ENCODE measurements around the gene TACR3. TPM values are rescaled to one million over a fixed set of nuclear protein-coding genes. Genes with fewer than 3 reads are reported as not detected.

Gene TACR3
- total RNA-seq, 2 experiments from 2014 or later: not detected

DNA sequence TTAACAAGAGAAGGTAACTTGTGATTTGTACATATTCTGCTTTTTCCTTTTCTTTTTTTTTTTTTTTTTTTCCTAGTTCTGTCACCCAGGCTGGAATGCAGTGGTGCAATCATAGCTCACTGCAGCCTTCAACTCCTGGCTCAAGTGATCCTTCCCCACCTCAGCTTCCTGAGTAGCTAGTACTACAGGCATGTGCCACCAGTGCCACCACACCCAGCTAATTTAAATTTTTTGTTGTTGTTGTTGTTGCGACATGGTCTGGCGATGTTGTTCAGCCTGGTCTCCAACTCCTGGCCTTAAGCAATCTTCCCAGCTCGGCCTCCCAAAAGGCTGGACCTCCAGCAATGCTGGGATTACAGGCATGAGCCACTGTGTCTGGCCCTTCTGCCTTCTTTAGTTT, 1.5 kb upstream of the TACR3 start:
- no peak for DNase-seq (ENCODE audit: low spot score)
- no peaks in the 10 kb centered on the region for H3K9me2 ChIP-seq (ENCODE audit: insufficient read depth, low read length)
- no peaks in the 10 kb centered on the region for H3K4me1 ChIP-seq (ENCODE audit: insufficient read depth, low read length, poor library complexity, severe bottlenecking)
- H4K20me1 ChIP-seq (ENCODE audit: insufficient read depth, low read length): no peaks in the 10 kb centered on the region
- ChIA-PET POLR2A (no interaction called here), CTCF (ENCODE audit: unreplicated experiment) (no interaction called here)
- TF ChIP-seq, protein P1, sequence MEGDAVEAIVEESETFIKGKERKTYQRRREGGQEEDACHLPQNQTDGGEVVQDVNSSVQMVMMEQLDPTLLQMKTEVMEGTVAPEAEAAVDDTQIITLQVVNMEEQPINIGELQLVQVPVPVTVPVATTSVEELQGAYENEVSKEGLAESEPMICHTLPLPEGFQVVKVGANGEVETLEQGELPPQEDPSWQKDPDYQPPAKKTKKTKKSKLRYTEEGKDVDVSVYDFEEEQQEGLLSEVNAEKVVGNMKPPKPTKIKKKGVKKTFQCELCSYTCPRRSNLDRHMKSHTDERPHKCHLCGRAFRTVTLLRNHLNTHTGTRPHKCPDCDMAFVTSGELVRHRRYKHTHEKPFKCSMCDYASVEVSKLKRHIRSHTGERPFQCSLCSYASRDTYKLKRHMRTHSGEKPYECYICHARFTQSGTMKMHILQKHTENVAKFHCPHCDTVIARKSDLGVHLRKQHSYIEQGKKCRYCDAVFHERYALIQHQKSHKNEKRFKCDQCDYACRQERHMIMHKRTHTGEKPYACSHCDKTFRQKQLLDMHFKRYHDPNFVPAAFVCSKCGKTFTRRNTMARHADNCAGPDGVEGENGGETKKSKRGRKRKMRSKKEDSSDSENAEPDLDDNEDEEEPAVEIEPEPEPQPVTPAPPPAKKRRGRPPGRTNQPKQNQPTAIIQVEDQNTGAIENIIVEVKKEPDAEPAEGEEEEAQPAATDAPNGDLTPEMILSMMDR (conservative IDR thresholded peaks at IDR 0.05; ENCODE audit: low read length): no peak
- no peak for TF ChIP-seq EZH2phosphoT487 (IDR thresholded peaks at IDR 0.05; ENCODE audit: borderline replicate concordance, low read depth, low read length)
- no peaks in the 10 kb centered on the region for H3K36me3 ChIP-seq (ENCODE audit: insufficient read depth, low read length)
- no peaks in the 10 kb centered on the region for H3K79me2 ChIP-seq (ENCODE audit: insufficient read depth, low read depth, low read length)
- intact Hi-C loops (cut with micrococcal nuclease; ENCODE audit: unreplicated experiment): no loop called here
- no peak overlapping the region for H3K4me3 ChIP-seq (ENCODE audit: low read depth, low read length, poor library complexity, severe bottlenecking)
- no peak overlapping the region for H3K27ac ChIP-seq (ENCODE audit: low read depth, low read length, poor library complexity, severe bottlenecking)
- no peaks in the 10 kb centered on the region for H3K9me3 ChIP-seq (ENCODE audit: low read length)
- H2AFZ ChIP-seq (ENCODE audit: low read length): no peak overlapping the region
- BruUV-seq (replicated peaks): no TSS peak
- no peak overlapping the region for H3K4me2 ChIP-seq (ENCODE audit: low read length)

DNA sequence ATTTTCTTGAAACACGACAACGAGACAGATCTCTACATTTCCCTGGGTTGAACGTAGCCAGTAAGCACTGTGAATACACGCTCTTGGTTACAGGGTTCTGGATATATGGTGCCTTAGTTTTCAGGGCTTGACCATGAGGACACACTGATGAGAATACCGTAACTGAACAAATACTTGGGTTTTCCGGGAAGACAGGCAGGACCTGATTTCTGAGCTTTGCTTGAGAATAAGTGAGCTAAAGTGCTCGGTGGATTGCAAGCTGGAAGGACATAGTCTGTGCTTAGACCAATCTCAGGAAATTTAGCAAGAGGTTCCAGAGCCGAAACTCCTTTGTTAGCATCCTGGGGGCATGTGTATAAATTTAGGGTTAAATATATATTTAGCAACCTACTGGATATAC, 876 bp upstream of the TACR3 start:
- H3K4me1 ChIP-seq (ENCODE audit: insufficient read depth, low read length, poor library complexity, severe bottlenecking): no peaks in the 10 kb centered on the region
- no peak overlapping the region for H2AFZ ChIP-seq (ENCODE audit: low read length)
- ChIA-PET POLR2A (no interaction called here), CTCF (ENCODE audit: unreplicated experiment) (no interaction called here)
- H3K4me3 ChIP-seq (ENCODE audit: low read depth, low read length, poor library complexity, severe bottlenecking): no peak overlapping the region
- TF ChIP-seq EZH2phosphoT487 (IDR thresholded peaks at IDR 0.05; ENCODE audit: borderline replicate concordance, low read depth, low read length): no peak
- TF ChIP-seq, protein P1 (conservative IDR thresholded peaks at IDR 0.05; ENCODE audit: low read length): no peak
- no peaks in the 10 kb centered on the region for H3K36me3 ChIP-seq (ENCODE audit: insufficient read depth, low read length)
- H3K9me3 ChIP-seq (ENCODE audit: low read length): no peaks in the 10 kb centered on the region
- no peak overlapping the region for H3K4me2 ChIP-seq (ENCODE audit: low read length)
- no peaks in the 10 kb centered on the region for H3K79me2 ChIP-seq (ENCODE audit: insufficient read depth, low read depth, low read length)
- H4K20me1 ChIP-seq (ENCODE audit: insufficient read depth, low read length): no peaks in the 10 kb centered on the region
- intact Hi-C loops (cut with micrococcal nuclease; ENCODE audit: unreplicated experiment): no loop called here
- no TSS peak for BruUV-seq (replicated peaks)
- no peak overlapping the region for H3K27ac ChIP-seq (ENCODE audit: low read depth, low read length, poor library complexity, severe bottlenecking)
- H3K9me2 ChIP-seq (ENCODE audit: insufficient read depth, low read length): no peaks in the 10 kb centered on the region
- DNase-seq (ENCODE audit: low spot score): no peak

DNA sequence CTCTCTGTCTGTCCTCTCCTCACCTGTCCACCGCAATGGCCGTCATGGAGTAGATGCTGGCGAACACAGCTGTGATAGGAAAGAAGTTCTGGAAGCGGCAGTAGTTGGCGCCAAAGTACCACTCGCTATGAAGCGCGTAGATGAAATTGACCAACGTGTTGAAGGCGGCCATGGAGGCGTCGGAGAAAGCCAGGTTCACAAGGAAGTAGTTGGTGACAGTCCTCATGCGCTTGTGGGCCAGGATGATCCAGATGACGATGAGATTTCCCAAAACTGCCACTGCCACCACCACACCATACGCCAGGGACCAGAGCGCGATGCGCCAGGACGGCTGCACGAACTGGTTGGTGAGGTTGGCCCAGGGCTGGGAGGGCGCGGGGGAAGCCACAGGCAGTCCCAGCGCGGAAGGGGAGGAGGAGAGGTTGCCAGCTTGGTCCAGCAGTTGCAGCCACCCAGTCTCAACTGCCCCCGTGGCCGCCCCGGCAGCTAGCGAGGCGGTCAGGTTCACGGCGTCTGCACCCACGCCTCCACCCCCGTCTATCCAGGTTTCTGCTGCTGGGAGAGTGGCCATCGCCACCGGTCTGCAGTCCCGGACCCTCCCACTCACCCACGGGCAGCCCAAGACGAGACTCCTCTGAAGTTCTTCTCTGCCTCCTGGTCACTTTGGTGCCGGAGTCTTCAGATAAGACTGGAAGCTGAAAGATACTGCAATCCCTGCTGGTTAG, 518 bp downstream of the TACR3 start:
- no peaks in the 10 kb centered on the region for H3K9me2 ChIP-seq (ENCODE audit: insufficient read depth, low read length)
- POLR2A ChIA-PET: no interaction called here
- no peak for TF ChIP-seq EZH2phosphoT487 (IDR thresholded peaks at IDR 0.05; ENCODE audit: borderline replicate concordance, low read depth, low read length)
- TF ChIP-seq, protein P1 (conservative IDR thresholded peaks at IDR 0.05; ENCODE audit: low read length): no peak
- no peaks in the 10 kb centered on the region for H4K20me1 ChIP-seq (ENCODE audit: insufficient read depth, low read length)
- H3K4me1 ChIP-seq (ENCODE audit: insufficient read depth, low read length, poor library complexity, severe bottlenecking): no peaks in the 10 kb centered on the region
- CTCF ChIA-PET (ENCODE audit: unreplicated experiment): no interaction called here
- no peak overlapping the region for H3K4me3 ChIP-seq (ENCODE audit: low read depth, low read length, poor library complexity, severe bottlenecking)
- intact Hi-C loops (cut with micrococcal nuclease; ENCODE audit: unreplicated experiment): no loop called here
- H3K4me2 ChIP-seq (ENCODE audit: low read length): no peak overlapping the region
- H3K9me3 ChIP-seq (ENCODE audit: low read length): no peaks in the 10 kb centered on the region
- H2AFZ ChIP-seq (ENCODE audit: low read length): no peak overlapping the region
- no peaks in the 10 kb centered on the region for H3K36me3 ChIP-seq (ENCODE audit: insufficient read depth, low read length)
- H3K79me2 ChIP-seq (ENCODE audit: insufficient read depth, low read depth, low read length): no peaks in the 10 kb centered on the region
- BruUV-seq (replicated peaks): no TSS peak
- DNase-seq (ENCODE audit: low spot score): no peak
- no peak overlapping the region for H3K27ac ChIP-seq (ENCODE audit: low read depth, low read length, poor library complexity, severe bottlenecking)
